ENCODE data around the gene MARS1.
A peak's percentile ranks its signal among the peaks of the same experiment; 100 is the strongest.
"Not testable (repeated sequence)": the region's sequence is repeated elsewhere in the genome, so short reads cannot be mapped to it uniquely, and the experiment has no call there.

Gene MARS1

GRCh38 chr12:57487597-57488401 lies at the start of gene MARS1:
Gene MARS1 (plus strand): TSS chr12:57488068. CDS start chr12:57488091, 23 bp downstream.
- peak; percentile 75 to 84 (median 79) for DNase-seq (ENCODE audit: low read depth in 3 of 3, low spot score in 1 of 3)

DNA sequence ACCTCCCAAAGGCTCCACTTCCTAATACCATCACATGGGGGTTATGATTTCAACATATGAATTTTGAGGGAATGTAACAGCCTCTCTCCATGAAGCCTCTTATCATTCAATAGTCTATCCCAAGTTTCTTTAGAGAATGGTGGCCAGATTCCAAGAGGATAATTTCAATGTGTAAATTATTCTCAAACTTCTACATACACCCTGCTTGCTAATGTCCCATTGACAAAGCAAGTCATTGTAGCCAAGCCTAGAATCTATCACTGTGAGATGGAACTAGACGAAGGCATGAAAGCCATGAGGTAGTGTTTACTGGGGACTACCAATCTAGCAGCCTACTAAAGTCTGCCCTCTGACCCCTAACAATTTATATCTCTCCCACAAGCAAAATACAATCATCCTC lies 49.5 kb upstream of the MARS1 start:
- no peak for DNase-seq (ENCODE audit: low read depth in 3 of 3, low spot score in 1 of 3)

DNA sequence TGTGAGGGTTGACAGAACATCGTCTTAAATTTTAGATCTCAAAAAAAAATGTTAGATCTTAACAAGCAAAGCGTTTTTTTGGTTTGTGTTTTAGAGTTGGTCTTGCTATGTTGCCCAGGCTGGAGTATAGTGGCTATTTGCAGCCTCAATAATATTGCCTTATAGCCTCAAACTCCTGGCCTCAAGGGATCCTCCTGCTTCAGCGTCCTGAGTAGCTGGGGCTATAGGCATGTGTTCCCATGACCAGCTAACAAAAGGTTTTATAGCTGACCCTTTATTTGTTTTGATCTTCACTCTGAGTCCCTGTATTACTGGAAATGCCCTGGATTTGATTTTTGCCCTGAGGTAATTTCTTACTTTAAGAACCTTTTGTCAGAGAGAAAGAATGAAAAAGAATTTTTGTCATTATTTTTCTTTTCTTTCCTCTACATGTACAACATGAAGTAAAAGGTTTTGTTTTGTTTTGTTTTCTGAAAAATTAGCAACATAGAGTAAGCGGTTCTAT lies 48.1 kb upstream of the MARS1 start:
- DNase-seq (ENCODE audit: low read depth in 3 of 3, low spot score in 1 of 3): no peak

GRCh38 chr12:57441393-57441792 lies 46.5 kb upstream of the MARS1 start:
- DNase-seq (ENCODE audit: low read depth in 3 of 3, low spot score in 1 of 3): not testable (repeated sequence)

- no peak for DNase-seq (ENCODE audit: low read depth in 3 of 3, low spot score in 1 of 3)
Measured at GRCh38 chr12:57441846-57442427, 45.9 kb upstream of the MARS1 start.

- DNase-seq (ENCODE audit: low read depth in 3 of 3, low spot score in 1 of 3): not testable (repeated sequence)
Measured at GRCh38 chr12:57444337-57444736, 43.5 kb upstream of the MARS1 start.

GRCh38 chr12:57444744-57445143 lies 43.1 kb upstream of the MARS1 start:
- DNase-seq (ENCODE audit: low read depth in 3 of 3, low spot score in 1 of 3): no peak

DNA sequence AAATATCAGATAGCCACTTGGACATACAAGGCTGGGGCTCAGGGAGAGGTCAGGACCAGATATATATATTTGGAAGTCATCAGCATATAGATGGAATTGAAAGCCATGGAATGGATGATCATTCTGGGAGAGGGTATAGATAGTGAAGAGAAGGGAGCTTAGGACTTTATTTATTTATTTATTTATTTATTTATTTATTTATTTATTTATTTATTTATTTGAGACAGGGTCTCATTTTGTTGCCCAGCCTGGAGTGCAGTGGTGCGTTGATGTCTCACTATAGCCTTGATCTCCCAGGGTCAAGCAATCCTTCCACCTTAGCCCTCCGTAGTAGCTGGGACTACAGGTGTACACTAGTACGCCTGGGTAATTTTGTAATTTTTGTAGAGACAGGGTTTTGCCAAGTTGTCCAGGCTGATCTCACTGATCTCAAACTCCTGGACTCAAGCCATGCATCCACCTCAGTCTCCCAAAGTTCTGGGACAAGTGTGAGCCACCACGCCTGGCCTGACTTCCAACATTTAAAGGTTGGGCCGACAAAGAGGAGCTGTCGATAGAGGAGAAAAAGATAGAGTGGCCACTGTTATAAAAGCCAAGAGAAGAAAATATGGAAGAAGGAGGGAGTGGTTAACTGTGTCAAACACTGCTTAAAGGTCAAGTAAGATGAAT lies 41.4 kb upstream of the MARS1 start:
- DNase-seq (ENCODE audit: low read depth in 3 of 3, low spot score in 1 of 3): no peak

- DNase-seq (ENCODE audit: low read depth in 3 of 3, low spot score in 1 of 3): no peak
Measured at GRCh38 chr12:57448669-57449068, 39.2 kb upstream of the MARS1 start.

DNA sequence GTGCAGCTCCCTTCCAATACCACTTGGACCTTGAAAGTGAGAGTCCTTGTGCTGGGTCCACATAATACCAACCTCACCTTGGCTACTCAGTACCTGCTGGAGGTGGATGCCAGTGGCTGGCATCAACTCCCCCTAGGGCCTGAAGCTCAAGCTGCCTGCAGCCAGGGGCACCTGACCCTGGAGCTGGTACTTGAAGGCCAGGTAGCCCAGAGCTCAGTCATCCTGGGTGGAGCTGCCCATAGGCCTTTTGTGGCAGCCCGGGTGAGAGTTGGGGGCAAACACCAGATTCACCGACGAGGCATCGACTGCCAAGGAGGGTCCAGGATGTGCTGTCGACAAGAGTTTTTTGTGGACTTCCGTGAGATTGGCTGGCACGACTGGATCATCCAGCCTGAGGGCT lies 38.5 kb upstream of the MARS1 start:
- DNase-seq (ENCODE audit: low read depth in 3 of 3, low spot score in 1 of 3): no peak

- no peak for DNase-seq (ENCODE audit: low read depth in 3 of 3, low spot score in 1 of 3)
Measured at GRCh38 chr12:57450057-57450456, 37.8 kb upstream of the MARS1 start.

GRCh38 chr12:57451233-57451778 lies 36.6 kb upstream of the MARS1 start:
- no peak for DNase-seq (ENCODE audit: low read depth in 3 of 3, low spot score in 1 of 3)

GRCh38 chr12:57452181-57452936 lies 35.5 kb upstream of the MARS1 start:
- DNase-seq (ENCODE audit: low read depth in 3 of 3, low spot score in 1 of 3): no peak

DNA sequence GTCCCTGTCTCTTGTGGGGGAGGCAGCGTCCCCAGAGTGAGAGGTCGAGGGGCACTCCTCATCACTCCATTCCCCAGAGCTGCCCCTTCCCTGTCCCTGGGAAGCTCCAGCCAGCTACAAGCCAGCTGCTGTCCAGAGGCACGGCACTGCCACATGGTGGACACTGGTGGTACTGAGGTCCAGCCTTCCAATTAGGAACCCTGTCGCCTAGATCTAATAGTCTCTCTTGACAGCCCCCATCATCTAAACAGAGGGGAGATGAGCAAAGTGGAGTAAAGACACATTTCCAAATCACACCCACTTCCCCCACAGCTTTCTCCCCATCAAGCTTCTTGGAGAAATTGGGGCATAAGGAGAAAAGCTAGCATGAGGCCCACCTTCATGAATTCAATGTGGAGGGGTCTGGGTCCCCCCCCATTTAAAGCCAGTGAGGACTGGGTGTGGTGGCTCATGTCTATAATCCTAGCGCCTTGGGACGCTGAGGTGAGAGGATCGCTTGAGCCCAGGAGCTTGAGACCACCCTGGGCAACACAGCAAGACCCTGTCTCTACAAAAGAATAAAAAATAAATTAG lies 34.8 kb upstream of the MARS1 start:
- peak in 1 of 3 donors; percentile 47 for DNase-seq (ENCODE audit: low read depth in 3 of 3, low spot score in 1 of 3)

DNA sequence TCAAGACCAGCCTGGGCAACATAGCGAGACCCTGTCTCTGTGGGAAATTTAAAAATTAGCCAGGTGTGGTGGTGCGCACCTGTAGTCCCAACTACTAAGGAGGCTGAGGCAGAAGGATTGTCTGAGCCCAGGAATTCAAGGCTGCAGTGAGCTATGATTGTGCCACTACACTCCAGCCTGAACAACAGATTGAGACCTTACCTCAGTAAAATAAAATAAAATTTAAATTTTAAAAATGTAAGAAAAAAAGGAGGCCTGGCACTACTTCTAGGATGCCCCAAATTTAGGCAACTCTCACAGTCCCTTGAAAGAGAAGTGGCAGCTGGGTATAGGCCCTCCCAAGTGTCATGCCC lies 33.7 kb upstream of the MARS1 start:
- no peak for DNase-seq (ENCODE audit: low read depth in 3 of 3, low spot score in 1 of 3)

GRCh38 chr12:57454566-57455373 lies 33.1 kb upstream of the MARS1 start, which contains the start of gene INHBE:
Gene INHBE (plus strand): TSS chr12:57455307. CDS start chr12:57455537, 230 bp downstream.
- DNase-seq (ENCODE audit: low read depth in 3 of 3, low spot score in 1 of 3): no peak

DNA sequence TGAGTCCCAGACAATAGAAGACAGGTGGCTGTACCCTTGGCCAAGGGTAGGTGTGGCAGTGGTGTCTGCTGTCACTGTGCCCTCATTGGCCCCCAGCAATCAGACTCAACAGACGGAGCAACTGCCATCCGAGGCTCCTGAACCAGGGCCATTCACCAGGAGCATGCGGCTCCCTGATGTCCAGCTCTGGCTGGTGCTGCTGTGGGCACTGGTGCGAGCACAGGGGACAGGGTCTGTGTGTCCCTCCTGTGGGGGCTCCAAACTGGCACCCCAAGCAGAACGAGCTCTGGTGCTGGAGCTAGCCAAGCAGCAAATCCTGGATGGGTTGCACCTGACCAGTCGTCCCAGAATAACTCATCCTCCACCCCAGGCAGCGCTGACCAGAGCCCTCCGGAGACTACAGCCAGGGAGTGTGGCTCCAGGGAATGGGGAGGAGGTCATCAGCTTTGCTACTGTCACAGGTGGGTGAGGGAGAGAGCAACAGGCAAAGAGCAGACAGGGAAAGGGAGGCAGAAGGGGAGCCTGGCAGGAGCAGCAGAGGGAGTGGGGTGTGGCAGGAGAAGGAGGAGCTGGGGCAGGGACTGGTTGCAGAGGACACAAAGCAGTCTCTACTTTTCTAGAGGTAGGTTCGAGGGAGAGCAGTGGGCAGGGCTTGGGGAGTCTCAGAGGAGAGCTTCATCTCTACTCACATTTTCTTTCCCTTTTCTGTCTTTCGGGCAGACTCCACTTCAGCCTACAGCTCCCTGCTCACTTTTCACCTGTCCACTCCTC lies 32.3 kb upstream of the MARS1 start:
- DNase-seq (ENCODE audit: low read depth in 3 of 3, low spot score in 1 of 3): no peak

- no peak for DNase-seq (ENCODE audit: low read depth in 3 of 3, low spot score in 1 of 3)
Measured at GRCh38 chr12:57456145-57456700, 31.6 kb upstream of the MARS1 start.
